WTC11 (cell line): ENCODE measurements around the gene TMEM35A. TPM values are rescaled to one million over a fixed set of nuclear protein-coding genes. Genes with fewer than 3 reads are reported as not detected.

ENCODE experiments used
- ATAC-seq: fragments of 200-7000 bp; cut with Tn5 transposase; 2 replicates; pipeline ENCODE4 v1.10.0; 2021; ENCODE audit warnings: mild to moderate bottlenecking, moderate library complexity
- CTCF ChIA-PET: fragments of 300-600 bp; sonication (Branson Sonifier 250); formaldehyde crosslinking; loops from one replicate; lab custom pipeline; 2021; ENCODE audit warnings: antibody characterized with exemption; lab: Charles Lee
- POLR2A ChIA-PET: fragments of 350-600 bp; sonication (Branson Sonifier 250); formaldehyde crosslinking; loops from one replicate; lab custom pipeline; 2021; ENCODE audit warnings: antibody characterized with exemption; lab: Charles Lee
- DNase-seq: peaks from one replicate; pipeline ENCODE4 v3.0.0; 2021; ENCODE audit warnings: low spot score
- H3K27ac Mint-ChIP-seq: 2 replicates; pipeline ENCODE4 v1.8.0; 2021; ENCODE audit warnings: mixed read lengths
- H3K27me3 Mint-ChIP-seq: 2 replicates; pipeline ENCODE4 v1.8.0; 2021; ENCODE audit warnings: low read depth, mild to moderate bottlenecking, moderate library complexity, mixed read lengths
- H3K36me3 Mint-ChIP-seq: 2 replicates; pipeline ENCODE4 v1.8.0; 2021; ENCODE audit warnings: mixed read lengths
- H3K4me1 Mint-ChIP-seq: 2 replicates; pipeline ENCODE4 v1.8.0; 2022; ENCODE audit warnings: mixed read lengths
- H3K4me3 Mint-ChIP-seq: 2 replicates; pipeline ENCODE4 v1.8.0; 2021; ENCODE audit warnings: mild to moderate bottlenecking, moderate library complexity, mixed read lengths
- H3K9me3 Mint-ChIP-seq: 2 replicates; pipeline ENCODE4 v1.8.0; 2021; ENCODE audit warnings: mixed read lengths
- ATF1 ChIP-seq: sonication (generic); formaldehyde crosslinking; IDR thresholded peaks from 2 replicates; pipeline ENCODE4 v1.8.1; 2023; ENCODE audit warnings: mild to moderate bottlenecking, moderate library complexity, missing genetic modification reagents
- GABPB1 ChIP-seq: sonication (generic); formaldehyde crosslinking; IDR thresholded peaks from 2 replicates; pipeline ENCODE4 v1.8.1; 2023; ENCODE audit warnings: mild to moderate bottlenecking, missing genetic modification reagents
- IRF2 ChIP-seq: sonication (generic); formaldehyde crosslinking; IDR thresholded peaks from 2 replicates; pipeline ENCODE4 v1.8.0; 2022; ENCODE audit warnings: low read depth, missing genetic modification reagents, borderline replicate concordance
- JUN ChIP-seq: sonication (generic); formaldehyde crosslinking; IDR thresholded peaks from 2 replicates; pipeline ENCODE4 v1.8.0; 2023; ENCODE audit warnings: mild to moderate bottlenecking, missing genetic modification reagents
- NFYB ChIP-seq: sonication (generic); formaldehyde crosslinking; conservative IDR thresholded peaks from 2 replicates; pipeline ENCODE4 v1.8.0; 2022; ENCODE audit warnings: low read depth, missing genetic modification reagents
- NR1H2 ChIP-seq: sonication (generic); formaldehyde crosslinking; IDR thresholded peaks from 2 replicates; pipeline ENCODE4 v1.9.0; 2021; ENCODE audit warnings: mild to moderate bottlenecking, moderate library complexity, missing genetic modification reagents
- NR2C2 ChIP-seq: sonication (generic); formaldehyde crosslinking; IDR thresholded peaks from 2 replicates; pipeline ENCODE4 v1.8.0; 2022; ENCODE audit warnings: mild to moderate bottlenecking, missing genetic modification reagents
- NR3C1 ChIP-seq: sonication (generic); formaldehyde crosslinking; conservative IDR thresholded peaks from 2 replicates; pipeline ENCODE4 v1.8.1; 2023; ENCODE audit warnings: low read depth, mild to moderate bottlenecking, missing genetic modification reagents
- OVOL2 ChIP-seq: fragments of 250-450 bp; sonication (Bioruptor Pico); IDR thresholded peaks from 2 replicates; pipeline ENCODE4 v1.9.0; 2021; ENCODE audit warnings: mild to moderate bottlenecking, borderline replicate concordance
- SP1 ChIP-seq: sonication (generic); formaldehyde crosslinking; conservative IDR thresholded peaks from 2 replicates; pipeline ENCODE4 v1.8.1; 2022; ENCODE audit warnings: missing genetic modification reagents
- TEAD1 ChIP-seq: sonication (generic); formaldehyde crosslinking; IDR thresholded peaks from 2 replicates; pipeline ENCODE4 v1.8.0; 2022; ENCODE audit warnings: mild to moderate bottlenecking, missing genetic modification reagents
- ZBTB21 ChIP-seq: sonication (generic); formaldehyde crosslinking; IDR thresholded peaks from 2 replicates; pipeline ENCODE4 v1.8.1; 2023; ENCODE audit warnings: mild to moderate bottlenecking, missing genetic modification reagents, borderline replicate concordance
- ZNF138 ChIP-seq: sonication (generic); formaldehyde crosslinking; conservative IDR thresholded peaks from 2 replicates; pipeline ENCODE4 v1.8.1; 2022; ENCODE audit warnings: mild to moderate bottlenecking, moderate library complexity, missing genetic modification reagents
- ZNF232 ChIP-seq: sonication (generic); formaldehyde crosslinking; IDR thresholded peaks from 2 replicates; pipeline ENCODE4 v1.8.0; 2022; ENCODE audit warnings: mild to moderate bottlenecking, missing genetic modification reagents
- ZNF396 ChIP-seq: fragments of 250-450 bp; sonication (Bioruptor Pico); IDR thresholded peaks from 2 replicates; pipeline ENCODE4 v1.8.0; 2021; ENCODE audit warnings: mild to moderate bottlenecking, moderate library complexity, borderline replicate concordance
- ZNF416 ChIP-seq: fragments of 250-450 bp; sonication (Bioruptor Pico); IDR thresholded peaks from 2 replicates; pipeline ENCODE4 v1.9.0; 2021; ENCODE audit warnings: mild to moderate bottlenecking, inconsistent platforms
- ZNF671 ChIP-seq: fragments of 250-450 bp; sonication (Bioruptor Pico); IDR thresholded peaks from 2 replicates; pipeline ENCODE4 v1.8.0; 2021; ENCODE audit warnings: mild to moderate bottlenecking
- total RNA-seq: library from RNA; stranded (reverse); gene quantifications from 3 replicates; pipeline ENCODE4 v1.2.3, GENCODE V29; 2021
- TF ChIP-seq, protein P1 (sequence below): fragments of 250-450 bp; sonication (Bioruptor Pico); conservative IDR thresholded peaks from 2 replicates; pipeline ENCODE4 v1.9.0; 2021; ENCODE audit warnings: mild to moderate bottlenecking
- TF ChIP-seq, protein P2 (sequence below): sonication (generic); formaldehyde crosslinking; IDR thresholded peaks from 2 replicates; pipeline ENCODE4 v1.8.1; 2023; ENCODE audit warnings: mild to moderate bottlenecking, missing genetic modification reagents
- TF ChIP-seq, protein P3 (sequence below): sonication (generic); formaldehyde crosslinking; IDR thresholded peaks from 2 replicates; pipeline ENCODE4 v1.8.1; 2023; ENCODE audit warnings: mild to moderate bottlenecking, missing genetic modification reagents, moderate library complexity
- TF ChIP-seq, protein P4 (sequence below): sonication (generic); formaldehyde crosslinking; conservative IDR thresholded peaks from 2 replicates; pipeline ENCODE4 v1.8.1; 2022; ENCODE audit warnings: mild to moderate bottlenecking, missing genetic modification reagents
- TF ChIP-seq, protein P5 (sequence below): sonication (generic); formaldehyde crosslinking; IDR thresholded peaks from 2 replicates; pipeline ENCODE4 v1.8.0; 2022; ENCODE audit warnings: mild to moderate bottlenecking, missing genetic modification reagents
- TF ChIP-seq, protein P6 (sequence below): sonication (generic); formaldehyde crosslinking; IDR thresholded peaks from 2 replicates; pipeline ENCODE4 v1.8.1; 2023; ENCODE audit warnings: mild to moderate bottlenecking, missing genetic modification reagents, borderline replicate concordance
- TF ChIP-seq, protein P7 (sequence below): sonication (generic); formaldehyde crosslinking; IDR thresholded peaks from 2 replicates; pipeline ENCODE4 v1.8.0; 2022; ENCODE audit warnings: mild to moderate bottlenecking, missing genetic modification reagents
- TF ChIP-seq, protein P8 (sequence below): sonication (generic); formaldehyde crosslinking; IDR thresholded peaks from 2 replicates; pipeline ENCODE4 v1.8.0; 2022; ENCODE audit warnings: mild to moderate bottlenecking, missing genetic modification reagents

Gene TMEM35A
- total RNA-seq, 1 experiment from 2014 or later: 3.9 TPM

DNA sequence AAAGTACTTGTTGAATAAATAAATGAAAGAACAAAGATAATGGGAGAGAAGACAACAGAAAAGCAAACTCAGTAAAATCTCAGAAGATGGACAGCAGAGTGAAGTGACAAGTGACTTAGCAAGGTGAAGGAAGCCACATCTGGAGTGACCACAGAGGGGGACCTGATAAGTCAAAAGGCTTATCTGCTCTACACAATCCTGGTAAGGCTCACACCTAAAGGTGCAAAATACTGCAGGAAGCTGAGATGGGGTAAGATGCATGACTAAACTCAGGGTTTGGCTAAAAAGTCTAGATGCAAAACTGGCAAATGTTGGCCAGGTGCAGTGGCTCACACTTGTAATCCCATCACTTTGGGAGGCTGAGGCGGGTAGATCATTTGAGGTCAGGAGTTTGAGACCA is 49.0 kb upstream of the TMEM35A start:
- ChIA-PET POLR2A (no interaction called here), CTCF (no interaction called here)
- peaks cover 18% of the 10 kb centered on the region for H3K36me3 Mint-ChIP-seq
- TF ChIP-seq OVOL2 (CRISPR knock-in tag): no peak
- TF ChIP-seq GABPB1: no peak
- TF ChIP-seq, protein P1, sequence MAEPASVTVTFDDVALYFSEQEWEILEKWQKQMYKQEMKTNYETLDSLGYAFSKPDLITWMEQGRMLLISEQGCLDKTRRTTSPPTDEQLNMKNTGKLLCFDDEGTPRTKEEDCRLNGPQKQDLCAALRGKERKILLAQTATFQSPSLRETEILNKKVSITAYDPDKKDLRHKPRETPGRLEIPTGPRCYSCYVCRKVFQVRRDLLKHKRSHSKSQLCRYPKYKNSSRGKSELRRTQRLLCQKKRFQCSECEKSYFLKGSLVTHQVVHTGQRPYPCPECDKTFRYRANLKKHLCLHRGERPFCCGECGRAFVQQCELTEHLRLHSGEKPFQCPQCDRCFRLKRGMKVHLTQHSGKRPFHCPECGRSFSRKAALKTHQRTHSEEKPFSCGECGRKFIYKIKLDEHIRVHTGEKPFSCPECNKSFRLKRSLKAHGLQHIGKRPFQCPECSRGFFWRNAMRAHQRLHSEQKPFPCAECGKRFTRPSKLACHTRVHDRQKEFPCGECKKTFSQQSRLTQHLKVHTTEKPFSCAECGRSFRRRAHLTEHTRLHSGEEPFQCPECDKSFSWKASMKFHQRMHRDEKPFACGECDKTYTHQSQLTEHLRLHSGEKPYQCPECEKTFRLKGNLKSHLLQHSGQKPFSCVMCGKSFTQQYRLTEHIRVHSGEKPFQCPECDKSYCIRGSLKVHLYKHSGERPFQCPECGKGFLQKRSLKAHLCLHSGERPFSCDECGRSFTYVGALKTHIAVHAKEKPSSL (CRISPR knock-in tag): no peak
- TF ChIP-seq, protein P2, sequence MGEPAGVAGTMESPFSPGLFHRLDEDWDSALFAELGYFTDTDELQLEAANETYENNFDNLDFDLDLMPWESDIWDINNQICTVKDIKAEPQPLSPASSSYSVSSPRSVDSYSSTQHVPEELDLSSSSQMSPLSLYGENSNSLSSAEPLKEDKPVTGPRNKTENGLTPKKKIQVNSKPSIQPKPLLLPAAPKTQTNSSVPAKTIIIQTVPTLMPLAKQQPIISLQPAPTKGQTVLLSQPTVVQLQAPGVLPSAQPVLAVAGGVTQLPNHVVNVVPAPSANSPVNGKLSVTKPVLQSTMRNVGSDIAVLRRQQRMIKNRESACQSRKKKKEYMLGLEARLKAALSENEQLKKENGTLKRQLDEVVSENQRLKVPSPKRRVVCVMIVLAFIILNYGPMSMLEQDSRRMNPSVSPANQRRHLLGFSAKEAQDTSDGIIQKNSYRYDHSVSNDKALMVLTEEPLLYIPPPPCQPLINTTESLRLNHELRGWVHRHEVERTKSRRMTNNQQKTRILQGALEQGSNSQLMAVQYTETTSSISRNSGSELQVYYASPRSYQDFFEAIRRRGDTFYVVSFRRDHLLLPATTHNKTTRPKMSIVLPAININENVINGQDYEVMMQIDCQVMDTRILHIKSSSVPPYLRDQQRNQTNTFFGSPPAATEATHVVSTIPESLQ (CRISPR knock-in tag): no peak
- TF ChIP-seq, protein P3, sequence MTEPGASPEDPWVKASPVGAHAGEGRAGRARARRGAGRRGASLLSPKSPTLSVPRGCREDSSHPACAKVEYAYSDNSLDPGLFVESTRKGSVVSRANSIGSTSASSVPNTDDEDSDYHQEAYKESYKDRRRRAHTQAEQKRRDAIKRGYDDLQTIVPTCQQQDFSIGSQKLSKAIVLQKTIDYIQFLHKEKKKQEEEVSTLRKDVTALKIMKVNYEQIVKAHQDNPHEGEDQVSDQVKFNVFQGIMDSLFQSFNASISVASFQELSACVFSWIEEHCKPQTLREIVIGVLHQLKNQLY (CRISPR knock-in tag): no peak
- TF ChIP-seq NFYB (CRISPR knock-in tag): no peak
- TF ChIP-seq, protein P4, sequence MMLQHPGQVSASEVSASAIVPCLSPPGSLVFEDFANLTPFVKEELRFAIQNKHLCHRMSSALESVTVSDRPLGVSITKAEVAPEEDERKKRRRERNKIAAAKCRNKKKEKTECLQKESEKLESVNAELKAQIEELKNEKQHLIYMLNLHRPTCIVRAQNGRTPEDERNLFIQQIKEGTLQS (CRISPR knock-in tag): no peak
- no peak for TF ChIP-seq ZNF416 (CRISPR knock-in tag)
- TF ChIP-seq ATF1 (CRISPR knock-in tag): no peak
- TF ChIP-seq JUN (CRISPR knock-in tag): no peak
- TF ChIP-seq NR2C2: no peak
- TF ChIP-seq ZBTB21 (CRISPR knock-in tag): no peak
- H3K27me3 Mint-ChIP-seq: no peaks in the 10 kb centered on the region
- no peaks in the 10 kb centered on the region for H3K9me3 Mint-ChIP-seq
- ATAC-seq: no peak
- H3K4me3 Mint-ChIP-seq: no peak overlapping the region
- H3K4me1 Mint-ChIP-seq: no peaks in the 10 kb centered on the region
- no peak overlapping the region for H3K27ac Mint-ChIP-seq
- no peak for DNase-seq

DNA sequence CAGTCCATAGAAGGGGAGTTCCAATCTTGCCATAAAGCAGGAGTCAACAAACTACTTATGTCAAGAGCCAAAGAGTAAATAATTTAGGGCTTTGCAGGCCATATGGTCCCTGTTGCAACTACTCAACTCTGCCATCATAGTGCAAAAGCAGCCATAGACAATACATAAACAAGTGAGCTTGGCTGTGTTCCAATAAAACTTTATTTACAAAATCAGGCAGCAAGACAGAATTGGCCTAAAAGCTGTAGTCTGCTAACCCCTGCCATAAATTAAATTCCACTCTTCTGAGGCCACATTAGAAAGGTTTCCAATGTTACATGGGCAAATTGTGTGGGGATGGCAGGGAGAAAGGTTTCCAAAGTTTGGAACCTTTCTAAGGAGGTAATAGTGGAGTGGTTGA is 41.4 kb upstream of the TMEM35A start:
- no peak for TF ChIP-seq JUN (CRISPR knock-in tag)
- TF ChIP-seq, protein P5, sequence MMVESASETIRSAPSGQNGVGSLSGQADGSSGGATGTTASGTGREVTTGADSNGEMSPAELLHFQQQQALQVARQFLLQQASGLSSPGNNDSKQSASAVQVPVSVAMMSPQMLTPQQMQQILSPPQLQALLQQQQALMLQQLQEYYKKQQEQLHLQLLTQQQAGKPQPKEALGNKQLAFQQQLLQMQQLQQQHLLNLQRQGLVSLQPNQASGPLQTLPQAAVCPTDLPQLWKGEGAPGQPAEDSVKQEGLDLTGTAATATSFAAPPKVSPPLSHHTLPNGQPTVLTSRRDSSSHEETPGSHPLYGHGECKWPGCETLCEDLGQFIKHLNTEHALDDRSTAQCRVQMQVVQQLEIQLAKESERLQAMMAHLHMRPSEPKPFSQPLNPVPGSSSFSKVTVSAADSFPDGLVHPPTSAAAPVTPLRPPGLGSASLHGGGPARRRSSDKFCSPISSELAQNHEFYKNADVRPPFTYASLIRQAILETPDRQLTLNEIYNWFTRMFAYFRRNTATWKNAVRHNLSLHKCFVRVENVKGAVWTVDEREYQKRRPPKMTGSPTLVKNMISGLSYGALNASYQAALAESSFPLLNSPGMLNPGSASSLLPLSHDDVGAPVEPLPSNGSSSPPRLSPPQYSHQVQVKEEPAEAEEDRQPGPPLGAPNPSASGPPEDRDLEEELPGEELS (CRISPR knock-in tag): no peak
- TF ChIP-seq, protein P6, sequence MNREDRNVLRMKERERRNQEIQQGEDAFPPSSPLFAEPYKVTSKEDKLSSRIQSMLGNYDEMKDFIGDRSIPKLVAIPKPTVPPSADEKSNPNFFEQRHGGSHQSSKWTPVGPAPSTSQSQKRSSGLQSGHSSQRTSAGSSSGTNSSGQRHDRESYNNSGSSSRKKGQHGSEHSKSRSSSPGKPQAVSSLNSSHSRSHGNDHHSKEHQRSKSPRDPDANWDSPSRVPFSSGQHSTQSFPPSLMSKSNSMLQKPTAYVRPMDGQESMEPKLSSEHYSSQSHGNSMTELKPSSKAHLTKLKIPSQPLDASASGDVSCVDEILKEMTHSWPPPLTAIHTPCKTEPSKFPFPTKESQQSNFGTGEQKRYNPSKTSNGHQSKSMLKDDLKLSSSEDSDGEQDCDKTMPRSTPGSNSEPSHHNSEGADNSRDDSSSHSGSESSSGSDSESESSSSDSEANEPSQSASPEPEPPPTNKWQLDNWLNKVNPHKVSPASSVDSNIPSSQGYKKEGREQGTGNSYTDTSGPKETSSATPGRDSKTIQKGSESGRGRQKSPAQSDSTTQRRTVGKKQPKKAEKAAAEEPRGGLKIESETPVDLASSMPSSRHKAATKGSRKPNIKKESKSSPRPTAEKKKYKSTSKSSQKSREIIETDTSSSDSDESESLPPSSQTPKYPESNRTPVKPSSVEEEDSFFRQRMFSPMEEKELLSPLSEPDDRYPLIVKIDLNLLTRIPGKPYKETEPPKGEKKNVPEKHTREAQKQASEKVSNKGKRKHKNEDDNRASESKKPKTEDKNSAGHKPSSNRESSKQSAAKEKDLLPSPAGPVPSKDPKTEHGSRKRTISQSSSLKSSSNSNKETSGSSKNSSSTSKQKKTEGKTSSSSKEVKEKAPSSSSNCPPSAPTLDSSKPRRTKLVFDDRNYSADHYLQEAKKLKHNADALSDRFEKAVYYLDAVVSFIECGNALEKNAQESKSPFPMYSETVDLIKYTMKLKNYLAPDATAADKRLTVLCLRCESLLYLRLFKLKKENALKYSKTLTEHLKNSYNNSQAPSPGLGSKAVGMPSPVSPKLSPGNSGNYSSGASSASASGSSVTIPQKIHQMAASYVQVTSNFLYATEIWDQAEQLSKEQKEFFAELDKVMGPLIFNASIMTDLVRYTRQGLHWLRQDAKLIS (CRISPR knock-in tag): no peak
- no peak for TF ChIP-seq ZNF671 (CRISPR knock-in tag)
- TF ChIP-seq ZNF232: no peak
- TF ChIP-seq NR3C1: no peak
- no peak for TF ChIP-seq NR1H2 (CRISPR knock-in tag)
- no peak for TF ChIP-seq ZNF396
- no peak for TF ChIP-seq ZNF138 (CRISPR knock-in tag)
- TF ChIP-seq TEAD1 (CRISPR knock-in tag): no peak
- TF ChIP-seq IRF2 (CRISPR knock-in tag): no peak
- no peak for TF ChIP-seq SP1 (CRISPR knock-in tag)
- TF ChIP-seq, protein P7, sequence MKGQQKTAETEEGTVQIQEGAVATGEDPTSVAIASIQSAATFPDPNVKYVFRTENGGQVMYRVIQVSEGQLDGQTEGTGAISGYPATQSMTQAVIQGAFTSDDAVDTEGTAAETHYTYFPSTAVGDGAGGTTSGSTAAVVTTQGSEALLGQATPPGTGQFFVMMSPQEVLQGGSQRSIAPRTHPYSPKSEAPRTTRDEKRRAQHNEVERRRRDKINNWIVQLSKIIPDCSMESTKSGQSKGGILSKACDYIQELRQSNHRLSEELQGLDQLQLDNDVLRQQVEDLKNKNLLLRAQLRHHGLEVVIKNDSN (CRISPR knock-in tag): no peak
- TF ChIP-seq, protein P8, sequence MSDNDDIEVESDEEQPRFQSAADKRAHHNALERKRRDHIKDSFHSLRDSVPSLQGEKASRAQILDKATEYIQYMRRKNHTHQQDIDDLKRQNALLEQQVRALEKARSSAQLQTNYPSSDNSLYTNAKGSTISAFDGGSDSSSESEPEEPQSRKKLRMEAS (CRISPR knock-in tag): no peak
- TF ChIP-seq, all 79 proteins: peak for 0
- H3K36me3 Mint-ChIP-seq: peaks cover 12% of the 10 kb centered on the region
- no peaks in the 10 kb centered on the region for H3K27me3 Mint-ChIP-seq

More for the DNA sequence above, 41.4 kb upstream of the TMEM35A start:
- CTCF ChIA-PET: no interaction called here
- ATAC-seq (no peak), DNase-seq (no peak)
- POLR2A ChIA-PET: no interaction called here
- Mint-ChIP-seq H3K9me3 (no peaks in the 10 kb centered on the region), H3K4me3 (no peak overlapping the region), H3K27ac (no peak overlapping the region), H3K4me1 (no peaks in the 10 kb centered on the region)
